Measurements from ENCODE around the gene MARK2. TPM values are rescaled to one million over a fixed set of nuclear protein-coding genes. Genes with fewer than 3 reads are reported as not detected.
A peak's percentile ranks its signal among the peaks of the same experiment; 100 is the strongest.

The MARK2 gene
- polyA plus RNA-seq, 3 donors: 32.4 to 55.7 (median 33.3) TPM

GRCh38 chr11:63923319-63923718 is 84.4 kb downstream of the MARK2 start:
- no peak overlapping the region for H2AFZ ChIP-seq (ENCODE audit: insufficient read depth, low read depth, low read length, poor library complexity, severe bottlenecking)
- no peaks in the 10 kb centered on the region for H4K20me1 ChIP-seq (ENCODE audit: insufficient read depth, low read length)
- TF ChIP-seq, protein P1, sequence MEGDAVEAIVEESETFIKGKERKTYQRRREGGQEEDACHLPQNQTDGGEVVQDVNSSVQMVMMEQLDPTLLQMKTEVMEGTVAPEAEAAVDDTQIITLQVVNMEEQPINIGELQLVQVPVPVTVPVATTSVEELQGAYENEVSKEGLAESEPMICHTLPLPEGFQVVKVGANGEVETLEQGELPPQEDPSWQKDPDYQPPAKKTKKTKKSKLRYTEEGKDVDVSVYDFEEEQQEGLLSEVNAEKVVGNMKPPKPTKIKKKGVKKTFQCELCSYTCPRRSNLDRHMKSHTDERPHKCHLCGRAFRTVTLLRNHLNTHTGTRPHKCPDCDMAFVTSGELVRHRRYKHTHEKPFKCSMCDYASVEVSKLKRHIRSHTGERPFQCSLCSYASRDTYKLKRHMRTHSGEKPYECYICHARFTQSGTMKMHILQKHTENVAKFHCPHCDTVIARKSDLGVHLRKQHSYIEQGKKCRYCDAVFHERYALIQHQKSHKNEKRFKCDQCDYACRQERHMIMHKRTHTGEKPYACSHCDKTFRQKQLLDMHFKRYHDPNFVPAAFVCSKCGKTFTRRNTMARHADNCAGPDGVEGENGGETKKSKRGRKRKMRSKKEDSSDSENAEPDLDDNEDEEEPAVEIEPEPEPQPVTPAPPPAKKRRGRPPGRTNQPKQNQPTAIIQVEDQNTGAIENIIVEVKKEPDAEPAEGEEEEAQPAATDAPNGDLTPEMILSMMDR (IDR thresholded peaks at IDR 0.05): no peak
- H3K27ac Mint-ChIP-seq: no peak overlapping the region
- peaks cover 0 to 5% (median under 1%) of the 10 kb centered on the region in 7 donors for H3K9me3 Mint-ChIP-seq
- no peaks in the 10 kb centered on the region for H3K36me3 ChIP-seq (replicated peaks in 1 of 2; ENCODE audit: control insufficient read depth in 1 of 2, insufficient read depth in 2 of 2, low read length in 2 of 2)
- intact Hi-C loops (cut with micrococcal nuclease): no loop called here
- H3K27me3 ChIP-seq (ENCODE audit: control insufficient read depth in 2 of 2, insufficient read depth in 2 of 2, low read length in 2 of 2): peaks cover 3 to 28% of the 10 kb centered on the region in 2 donors
- WGBS (ENCODE audit: insufficient coverage): 77% methylated on average over 4 of the region's 4 CpGs
- H3K27ac ChIP-seq (ENCODE audit: low read depth in 1 of 2, low read length in 2 of 2): no peak overlapping the region
- no peak overlapping the region for H3K9ac ChIP-seq (ENCODE audit: insufficient read depth, low read length, poor library complexity, severe bottlenecking)
- no peaks in the 10 kb centered on the region for H3K79me2 ChIP-seq (ENCODE audit: insufficient read depth, low read length)
- peaks cover 35 to 65% (median 36%) of the 10 kb centered on the region in 3 donors for H3K27me3 Mint-ChIP-seq (ENCODE audit: low read depth in 3 of 3)
- H3K9me3 ChIP-seq (replicated peaks in 1 of 2; ENCODE audit: control insufficient read depth in 1 of 2, insufficient read depth in 1 of 2, low read length in 2 of 2): no peaks in the 10 kb centered on the region
- H3K4me1 Mint-ChIP-seq: peaks cover 8% of the 10 kb centered on the region
- H3K4me2 ChIP-seq (replicated peaks; ENCODE audit: extremely low read depth, low read length, poor library complexity, severe bottlenecking): no peak overlapping the region
- H3K4me3 Mint-ChIP-seq: peak overlapping the region in 1 of 2 donors; percentile 17
- DNase-seq: no peak
- no peak overlapping the region for H3K4me3 ChIP-seq (replicated peaks in 1 of 3; ENCODE audit: low read depth in 2 of 3, low read length in 3 of 3)
- H3K36me3 Mint-ChIP-seq: no peaks in the 10 kb centered on the region
- H3K4me1 ChIP-seq (ENCODE audit: control insufficient read depth in 1 of 2, insufficient read depth in 2 of 2, low read length in 2 of 2): peaks cover 10 to 15% of the 10 kb centered on the region in 2 donors

- 90% methylated on average over 4 of the region's 5 CpGs for WGBS (ENCODE audit: insufficient coverage)
These were observed 90.7 kb downstream of the MARK2 start for GRCh38 chr11:63929616-63930015.

More at GRCh38 chr11:63929616-63930015, 90.7 kb downstream of the MARK2 start:
- H3K27ac Mint-ChIP-seq: no peak overlapping the region
- no peak overlapping the region for H3K4me3 Mint-ChIP-seq
- H3K27me3 Mint-ChIP-seq (ENCODE audit: low read depth in 3 of 3): peaks cover 3 to 15% (median 11%) of the 10 kb centered on the region in 3 donors
- no peaks in the 10 kb centered on the region for H3K36me3 ChIP-seq (replicated peaks in 1 of 2; ENCODE audit: control insufficient read depth in 1 of 2, insufficient read depth in 2 of 2, low read length in 2 of 2)
- H3K79me2 ChIP-seq (ENCODE audit: insufficient read depth, low read length): no peaks in the 10 kb centered on the region
- H2AFZ ChIP-seq (ENCODE audit: insufficient read depth, low read depth, low read length, poor library complexity, severe bottlenecking): no peak overlapping the region
- H3K4me2 ChIP-seq (replicated peaks; ENCODE audit: extremely low read depth, low read length, poor library complexity, severe bottlenecking): no peak overlapping the region
- H3K9me3 ChIP-seq (replicated peaks in 1 of 2; ENCODE audit: control insufficient read depth in 1 of 2, insufficient read depth in 1 of 2, low read length in 2 of 2): no peaks in the 10 kb centered on the region
- H3K36me3 Mint-ChIP-seq: no peaks in the 10 kb centered on the region
- no peaks in the 10 kb centered on the region for H4K20me1 ChIP-seq (ENCODE audit: insufficient read depth, low read length)
- H3K4me1 ChIP-seq (ENCODE audit: control insufficient read depth in 1 of 2, insufficient read depth in 2 of 2, low read length in 2 of 2): no peaks in the 10 kb centered on the region
- intact Hi-C loops (cut with micrococcal nuclease): no loop called here
- no peak overlapping the region for H3K4me3 ChIP-seq (replicated peaks in 1 of 3; ENCODE audit: low read depth in 2 of 3, low read length in 3 of 3)
- H3K27ac ChIP-seq (ENCODE audit: low read depth in 1 of 2, low read length in 2 of 2): no peak overlapping the region
- DNase-seq: no peak
- H3K4me1 Mint-ChIP-seq: no peaks in the 10 kb centered on the region
- no peaks in the 10 kb centered on the region for H3K27me3 ChIP-seq (ENCODE audit: control insufficient read depth in 2 of 2, insufficient read depth in 2 of 2, low read length in 2 of 2)
- peaks cover 0 to 2% (median 0%) of the 10 kb centered on the region in 7 donors for H3K9me3 Mint-ChIP-seq
- TF ChIP-seq, protein P1 (IDR thresholded peaks at IDR 0.05): no peak
- no peak overlapping the region for H3K9ac ChIP-seq (ENCODE audit: insufficient read depth, low read length, poor library complexity, severe bottlenecking)

All from CD14-positive monocyte (primary cell).